K562 (cell line): ENCODE data around the gene POPDC3. TPM values are rescaled to one million over a fixed set of nuclear protein-coding genes. Genes with fewer than 3 reads are reported as not detected.

Experiments
- ATAC-seq: fragments of 200-7000 bp; cut with Tn5 transposase; 3 replicates; pipeline ENCODE4 v1.9.1; 2020; ENCODE audit warnings: moderate library complexity
- BruUV-seq: library from RNA; stranded (reverse); fragments of 400-500 nt; replicated peaks from 2 replicates; lab custom pipeline; 2021; lab: Mats Ljungman, UMichigan
- CTCF ChIA-PET: fragments of 300-600 bp; formaldehyde crosslinking; extraction: SDS; loops from one replicate; lab custom pipeline; 2021; ENCODE audit warnings: low intra/inter-chr PET ratio; lab: Yijun Ruan, JAX
- POLR2A ChIA-PET: fragments of 300-600, 350-650 bp; sonication (Branson Sonifier 250); formaldehyde crosslinking; extraction: SDS; loops from one replicate; lab custom pipeline; 2021; ENCODE audit warnings: antibody characterized with exemption, inconsistent platforms; lab: Yijun Ruan, JAX
- DNase-seq, 4 experiments: peaks; one replicate each; pipeline versions ENCODE4 v3.0.0 to v3.0.0-alpha.2; 2011 to 2018; ENCODE audit warnings: low spot score in 3 of 4, mixed read lengths in 3 of 4; ENCODE audit errors: extremely low read depth in 1 of 4
- FAIRE-seq: peaks from 2 replicates; lab custom pipeline; 2011; peaks lifted over from hg19 to GRCh38; lab: Jason Lieb, UNC
- H2AFZ ChIP-seq: 2 replicates; pipeline ENCODE4 v1.6.0; 2011; ENCODE audit warnings: low read depth, low read length, control low read depth, inconsistent platforms
- H3K27ac ChIP-seq: fragments of 200-600 bp; 3 replicates; pipeline ENCODE4 v1.8.0; 2011; ENCODE audit warnings: low read depth, mild to moderate bottlenecking, control low read depth, inconsistent platforms, low read length, moderate library complexity, mixed read lengths; ENCODE audit errors: extremely low read depth
- H3K27me3 ChIP-seq, 2 experiments: fragments of 300-600 bp in 1 of 2; 2 replicates in 1 of 2; 3 replicates in 1 of 2; pipeline versions ENCODE4 v1.6.0 to v1.8.0; 2011; ENCODE audit warnings: inconsistent platforms in 2 of 2, low read length in 2 of 2, mild to moderate bottlenecking in 1 of 2, mixed read lengths in 1 of 2, moderate library complexity in 1 of 2; ENCODE audit not compliant: control insufficient read depth in 2 of 2, insufficient read depth in 2 of 2
- H3K36me3 ChIP-seq: fragments of 300-600 bp; 3 replicates; pipeline ENCODE4 v1.8.0; 2011; ENCODE audit warnings: mild to moderate bottlenecking, low read length, inconsistent platforms; ENCODE audit not compliant: control insufficient read depth, insufficient read depth
- H3K4me1 ChIP-seq, 2 experiments: fragments of 200-600 bp in 1 of 2; replicated peaks in 1 of 2; 2 replicates in 1 of 2; 3 replicates in 1 of 2; pipeline versions ENCODE4 v1.5.1 to v1.8.0; 2011; ENCODE audit warnings: inconsistent platforms in 2 of 2, low read length in 2 of 2, mild to moderate bottlenecking in 1 of 2, mixed read lengths in 1 of 2, moderate library complexity in 1 of 2; ENCODE audit not compliant: control insufficient read depth in 2 of 2, insufficient read depth in 2 of 2
- H3K4me2 ChIP-seq: 2 replicates; pipeline ENCODE4 v1.6.1; 2011; ENCODE audit warnings: low read length, control low read depth, inconsistent platforms, mixed read lengths; ENCODE audit not compliant: insufficient read depth
- H3K4me3 ChIP-seq: fragments of 200-600 bp; sonication (generic), shearing (Covaris generic); 2 replicates; pipeline ENCODE4 v1.5.1; 2016; ENCODE audit warnings: control low read depth, inconsistent platforms
- H3K79me2 ChIP-seq: fragments of 200-600 bp; 3 replicates; pipeline ENCODE4 v1.8.0; 2011; ENCODE audit warnings: low read length, inconsistent platforms; ENCODE audit not compliant: control insufficient read depth, insufficient read depth
- H3K9ac ChIP-seq, 2 experiments: 2 replicates each; pipeline versions ENCODE4 v1.6.0 to v1.6.1; 2011; ENCODE audit warnings: low read depth in 2 of 2, low read length in 2 of 2, control low read depth in 1 of 2, inconsistent platforms in 1 of 2, mild to moderate bottlenecking in 1 of 2, mixed read lengths in 1 of 2; ENCODE audit not compliant: insufficient read depth in 1 of 2
- H3K9me1 ChIP-seq: one replicate; pipeline ENCODE4 v1.6.0; 2011; ENCODE audit warnings: inconsistent platforms, mild to moderate bottlenecking, low read length, moderate library complexity; ENCODE audit not compliant: control insufficient read depth, insufficient read depth
- H3K9me3 ChIP-seq: replicated peaks from 2 replicates; pipeline ENCODE4 v1.5.1; 2011; ENCODE audit warnings: low read depth, low read length, inconsistent platforms; ENCODE audit not compliant: control insufficient read depth, insufficient read depth
- H4K20me1 ChIP-seq: replicated peaks from 2 replicates; pipeline ENCODE4 v1.6.1; 2011; ENCODE audit warnings: low read length, inconsistent platforms, mixed read lengths; ENCODE audit not compliant: control insufficient read depth, insufficient read depth
- ARHGAP35 ChIP-seq: fragments of 450-650 bp; IDR thresholded peaks from 2 replicates; pipeline ENCODE4 v1.6.1; 2018; ENCODE audit not compliant: partially characterized antibody
- DACH1 ChIP-seq: fragments of 450-650 bp; IDR thresholded peaks from 2 replicates; pipeline ENCODE4 v1.6.1; 2018; ENCODE audit not compliant: partially characterized antibody
- NFIC ChIP-seq: fragments of 450-650 bp; IDR thresholded peaks from 2 replicates; pipeline ENCODE4 v1.6.1; 2017; ENCODE audit warnings: mild to moderate bottlenecking, inconsistent platforms
- PCBP2 ChIP-seq: fragments of 200-400 bp; formaldehyde crosslinking; IDR thresholded peaks from 2 replicates; pipeline ENCODE4 v1.6.1; 2018; ENCODE audit warnings: low read length, low read depth, mild to moderate bottlenecking, moderate library complexity; ENCODE audit not compliant: poor library complexity, severe bottlenecking
- RB1 ChIP-seq: fragments of 450-650 bp; IDR thresholded peaks from 2 replicates; pipeline ENCODE4 v1.6.1; 2017; ENCODE audit warnings: low read depth, mild to moderate bottlenecking
- SRSF1 ChIP-seq: fragments of 200-400 bp; formaldehyde crosslinking; IDR thresholded peaks from 2 replicates; pipeline ENCODE4 v1.6.1; 2017; ENCODE audit warnings: mild to moderate bottlenecking, low read depth, low read length, moderate library complexity
- TCF7 ChIP-seq: sonication (generic); IDR thresholded peaks from 2 replicates; pipeline ENCODE4 v1.6.1; 2016; ENCODE audit warnings: antibody characterized with exemption, borderline replicate concordance
- TFAM ChIP-seq: fragments of 250-450 bp; sonication (Bioruptor Pico); conservative IDR thresholded peaks from 2 replicates; pipeline ENCODE4 v1.5.0; 2021; ENCODE audit warnings: mild to moderate bottlenecking, moderate library complexity
- ZNF12 ChIP-seq: sonication (generic); formaldehyde crosslinking; IDR thresholded peaks from 2 replicates; pipeline ENCODE4 v1.4.0; 2020; ENCODE audit warnings: mild to moderate bottlenecking, missing genetic modification reagents
- ZNF3 ChIP-seq: fragments of 250-450 bp; sonication (Bioruptor Pico); IDR thresholded peaks from 2 replicates; pipeline ENCODE4 v1.5.0; 2021; ENCODE audit warnings: mild to moderate bottlenecking, moderate library complexity
- ZZZ3 ChIP-seq: fragments of 450-650 bp; IDR thresholded peaks from 2 replicates; pipeline ENCODE4 v1.6.1; 2016; ENCODE audit warnings: antibody characterized with exemption, mild to moderate bottlenecking, moderate library complexity
- WGBS: fragments of 100-300 bp; shearing (Covaris generic); methylation state at CpG from one replicate; pipeline ENCODE4 v1.1.6; 2016; ENCODE audit warnings: low coverage, mixed read lengths; ENCODE audit not compliant: insufficient coverage; ENCODE audit errors: missing lambda C conversion rate; 5-methylcytosine and 5-hydroxymethylcytosine counted together
- in situ Hi-C: fragments of 300-500 bp; cut with MboI; formaldehyde crosslinking; loops from 4 replicates; pipeline ENCODE4 v1.15.0; 2018; ENCODE audit warnings: inconsistent platforms, mixed read lengths
- intact Hi-C: fragments of 100-400 bp; cut with micrococcal nuclease; formaldehyde crosslinking; loops from 2 replicates; pipeline ENCODE4 v1.14.2; 2022
- polyA plus RNA-seq, 8 experiments: library from polyadenylated mRNA; depleted of rRNA in 4 of 8; stranded (reverse) in 5 of 8; unstranded in 3 of 8; fragments of >200 nt; fragmentation: Nextera tagmentation in 2 of 8; fragmentation: Illumina TruSeq in 1 of 8; extraction: Ambion mirVana in 2 of 8; extraction: Trizol in 1 of 8; gene quantifications; 2 replicates each; pipeline versions ENCODE4 v1.2.1 to v1.2.3, GENCODE V29; 2011 to 2014; ENCODE audit warnings: inconsistent platforms in 1 of 8, missing spikeins in 1 of 8
- total RNA-seq, 7 experiments: library from RNA; depleted of rRNA in 6 of 7; stranded (reverse); fragments of >200 nt in 6 of 7; fragmentation: Illumina TruSeq in 2 of 7; extraction: Trizol in 2 of 7; gene quantifications; 2 replicates each; pipeline versions ENCODE4 v1.2.1 to v1.2.3, GENCODE V29; 2011 to 2021; ENCODE audit warnings: low replicate concordance in 1 of 7
- TF ChIP-seq, protein P1 (sequence below): sonication (generic); formaldehyde crosslinking; IDR thresholded peaks from 2 replicates; pipeline ENCODE4 v1.8.0; 2022; ENCODE audit warnings: mild to moderate bottlenecking, missing genetic modification reagents

Gene POPDC3
- total and polyA plus RNA-seq, 9 of the 15 experiments (the other 6 are each of a cell fraction or from before 2014, with no cell fraction given), result 4.0 to 11.8 (median 5.4) TPM

DNA sequence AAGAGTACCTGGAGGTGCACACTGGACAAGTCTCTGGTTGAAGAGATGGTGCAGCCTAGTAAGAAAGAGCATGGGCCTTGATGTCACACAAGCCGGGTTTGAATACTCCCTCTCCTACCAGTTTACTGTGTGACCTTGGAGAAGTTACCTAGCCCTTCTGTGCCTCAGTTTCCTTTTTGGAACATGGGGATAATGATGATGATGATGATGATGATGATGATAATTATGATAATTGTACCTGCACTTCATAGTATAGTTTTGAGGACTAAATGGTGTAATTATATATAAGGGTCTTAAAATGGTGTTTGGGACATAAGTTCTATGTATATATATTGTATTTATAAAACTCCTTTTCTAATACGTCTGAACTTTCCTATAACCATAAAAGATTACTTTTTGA is 41.7 kb downstream of the POPDC3 start:
- DNase-seq, result no peak
- intact Hi-C loops (no loop called here), in situ Hi-C loops (no loop called here)
- Histone ChIP-seq H3K9ac (no peak overlapping the region), H3K27ac (no peak overlapping the region), H2AFZ (no peak overlapping the region), H4K20me1 (no peaks in the 10 kb centered on the region), H3K36me3 (no peaks in the 10 kb centered on the region), H3K4me1 (peaks cover 0 to 16% of the 10 kb centered on the region in 2 experiments; a peak in 2 of 5 replicates), H3K4me2 (no peak overlapping the region), H3K4me3 (no peak overlapping the region), H3K27me3 (peaks cover 6 to 24% of the 10 kb centered on the region in 2 experiments; a peak in 3 of 5 replicates), H3K9me3 (no peaks in the 10 kb centered on the region), H3K9me1 (no peaks in the 10 kb centered on the region), H3K79me2 (no peaks in the 10 kb centered on the region)
- 15% methylated on average over 2 of the region's 2 CpGs for WGBS
- no TSS peak for BruUV-seq
- no peak for ATAC-seq
- TF ChIP-seq RB1 (no peak), ZNF12 (CRISPR knock-in tag) (no peak), PCBP2 (no peak), ZZZ3 (no peak), NFIC (no peak), ARHGAP35 (no peak), TFAM (CRISPR knock-in tag) (no peak), ZNF3 (CRISPR knock-in tag) (no peak), TCF7 (no peak), SRSF1 (no peak), DACH1 (no peak)
- TF ChIP-seq, protein P1, sequence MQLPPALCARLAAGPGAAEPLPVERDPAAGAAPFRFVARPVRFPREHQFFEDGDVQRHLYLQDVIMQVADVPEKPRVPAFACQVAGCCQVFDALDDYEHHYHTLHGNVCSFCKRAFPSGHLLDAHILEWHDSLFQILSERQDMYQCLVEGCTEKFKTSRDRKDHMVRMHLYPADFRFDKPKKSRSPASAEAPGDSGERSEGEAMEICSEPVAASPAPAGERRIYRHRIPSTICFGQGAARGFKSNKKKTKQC (CRISPR knock-in tag), result no peak
- CTCF ChIA-PET, result no interaction called here
- POLR2A ChIA-PET, result no interaction called here
- FAIRE-seq, result no peak
